CD4-positive, alpha-beta T cell (primary cell): ENCODE results near the gene ZGRF1. TPM values are rescaled to one million over a fixed set of nuclear protein-coding genes. Genes with fewer than 3 reads are reported as not detected.

Experiments
- ATAC-seq: fragments of 200-7000 bp; cut with Tn5 transposase; one replicate; pipeline ENCODE4 v1.10.0; 2022; ENCODE audit warnings: mild to moderate bottlenecking; ENCODE audit not compliant: poor library complexity
- CTCF ChIA-PET: fragments of 350-600 bp; sonication (Branson Sonifier 250); formaldehyde crosslinking; loops from one replicate; lab custom pipeline; 2021; ENCODE audit warnings: antibody characterized with exemption, inconsistent platforms; lab: Charles Lee
- POLR2A ChIA-PET: fragments of 350-600 bp; sonication (Branson Sonifier 250); formaldehyde crosslinking; loops from one replicate; lab custom pipeline; 2021; ENCODE audit warnings: antibody characterized with exemption, inconsistent platforms; lab: Charles Lee
- DNase-seq, 14 experiments: peaks; one replicate each; pipeline ENCODE4 v3.0.0-alpha.2; 2013 to 2020; ENCODE audit warnings: mixed read lengths in 2 of 14
- H3K27ac ChIP-seq, 2 donors: one replicate each; pipeline versions ENCODE4 v1.5.1 to v1.7.0; 2013; ENCODE audit warnings: low read length in 2 of 2, low read depth in 1 of 2, mild to moderate bottlenecking in 1 of 2
- H3K27me3 ChIP-seq, 2 experiments: 1 replicate in 1 of 2; 2 replicates in 1 of 2; pipeline versions ENCODE4 v1.6.1 to v1.7.0; 2013; ENCODE audit warnings: low read length in 2 of 2, control low read depth in 1 of 2, mild to moderate bottlenecking in 1 of 2, moderate library complexity in 1 of 2; ENCODE audit not compliant: insufficient read depth in 2 of 2, control insufficient read depth in 1 of 2
- H3K36me3 ChIP-seq: one replicate; pipeline ENCODE4 v1.6.1; 2013; ENCODE audit warnings: low read length, control low read depth; ENCODE audit not compliant: insufficient read depth
- H3K4me1 ChIP-seq: one replicate; pipeline ENCODE4 v1.6.1; 2013; ENCODE audit warnings: low read length, control low read depth; ENCODE audit not compliant: insufficient read depth
- H3K4me3 ChIP-seq: one replicate; pipeline ENCODE4 v1.5.1; 2013; ENCODE audit warnings: mild to moderate bottlenecking, low read length, moderate library complexity
- H3K9me3 ChIP-seq, 2 experiments: 1 replicate in 1 of 2; 2 replicates in 1 of 2; pipeline versions ENCODE4 v1.6.1 to v1.7.0; 2013; ENCODE audit warnings: low read length in 2 of 2, mild to moderate bottlenecking in 2 of 2, control low read depth in 1 of 2, moderate library complexity in 1 of 2; ENCODE audit not compliant: control insufficient read depth in 1 of 2, insufficient read depth in 1 of 2
- H3K27ac Mint-ChIP-seq: one replicate; pipeline ENCODE4 v1.8.0; 2020; ENCODE audit warnings: mixed read lengths
- H3K27me3 Mint-ChIP-seq: one replicate; pipeline ENCODE4 v1.8.0; 2021; ENCODE audit warnings: mixed read lengths
- H3K36me3 Mint-ChIP-seq: one replicate; pipeline ENCODE4 v1.8.0; 2021; ENCODE audit warnings: low read depth, mixed read lengths
- H3K4me1 Mint-ChIP-seq: one replicate; pipeline ENCODE4 v1.8.0; 2021; ENCODE audit warnings: low read depth, mixed read lengths
- H3K4me3 Mint-ChIP-seq: one replicate; pipeline ENCODE4 v1.8.0; 2020; ENCODE audit warnings: mild to moderate bottlenecking, mixed read lengths
- H3K9me3 Mint-ChIP-seq: one replicate; pipeline ENCODE4 v1.8.0; 2020; ENCODE audit warnings: mixed read lengths
- CTCF ChIP-seq: fragments of 200-600 bp; IDR thresholded peaks from one replicate; pipeline ENCODE4 v1.8.0; 2022; ENCODE audit warnings: antibody characterized with exemption, mild to moderate bottlenecking
- intact Hi-C, 2 experiments: fragments of 100-400 bp; cut with DNase I in 1 of 2; cut with micrococcal nuclease in 1 of 2; formaldehyde crosslinking; loops; one replicate each; pipeline versions ENCODE4 v1.15.1 to v1.9.0; 2023 to 2025; cut with DNase I, micrococcal nuclease
- total RNA-seq, 174 experiments: library from RNA in 2 of 174; stranded (reverse) in 2 of 174; gene quantifications; one replicate each; pipeline ENCODE4 v1.2.3 and lab custom pipeline; 2021 to 2026

Gene ZGRF1
- total RNA-seq, 2 experiments from 2014 or later, result 11.3 to 11.7 TPM

- H3K4me1 Mint-ChIP-seq, result no peaks in the 10 kb centered on the region
- CTCF ChIA-PET, result no interaction called here
- POLR2A ChIA-PET, result no interaction called here
- no peak overlapping the region for H3K4me3 ChIP-seq
- H3K36me3 ChIP-seq, result no peaks in the 10 kb centered on the region
- intact Hi-C loops, result no loop called here
- no peak for TF ChIP-seq CTCF
- no peaks in the 10 kb centered on the region for H3K36me3 Mint-ChIP-seq
- ATAC-seq (no peak), DNase-seq (no peak)
- H3K27me3 ChIP-seq, result no peaks in the 10 kb centered on the region
- H3K4me1 ChIP-seq, result no peaks in the 10 kb centered on the region
- H3K4me3 Mint-ChIP-seq, result no peak overlapping the region
- peaks cover 4% of the 10 kb centered on the region for H3K9me3 Mint-ChIP-seq
- no peaks in the 10 kb centered on the region for H3K27me3 Mint-ChIP-seq
- H3K27ac Mint-ChIP-seq, result no peak overlapping the region
- no peak overlapping the region for H3K27ac ChIP-seq
- no peaks in the 10 kb centered on the region for H3K9me3 ChIP-seq
Measured at GRCh38 chr4:112591593-112591992, 45.1 kb downstream of the ZGRF1 start.

GRCh38 chr4:112589206-112589605, 47.5 kb downstream of the ZGRF1 start:
- Histone ChIP-seq H3K4me1 (no peaks in the 10 kb centered on the region), H3K9me3 (no peaks in the 10 kb centered on the region), H3K27ac (no peak overlapping the region), H3K4me3 (no peak overlapping the region), H3K27me3 (no peaks in the 10 kb centered on the region), H3K36me3 (no peaks in the 10 kb centered on the region)
- POLR2A ChIA-PET, result no interaction called here
- H3K27me3 Mint-ChIP-seq, result no peaks in the 10 kb centered on the region
- H3K27ac Mint-ChIP-seq, result no peak overlapping the region
- intact Hi-C loops, result no loop called here
- ATAC-seq, result no peak
- peaks cover 4% of the 10 kb centered on the region for H3K9me3 Mint-ChIP-seq
- H3K4me3 Mint-ChIP-seq, result no peak overlapping the region
- CTCF ChIA-PET, result no interaction called here
- H3K4me1 Mint-ChIP-seq, result no peaks in the 10 kb centered on the region
- no peak for TF ChIP-seq CTCF
- DNase-seq, result no peak
- peaks cover 7% of the 10 kb centered on the region for H3K36me3 Mint-ChIP-seq

GRCh38 chr4:112585977-112586736, 50.6 kb downstream of the ZGRF1 start:
- intact Hi-C loops, result no loop called here
- Mint-ChIP-seq H3K36me3 (peaks cover 23% of the 10 kb centered on the region), H3K9me3 (no peaks in the 10 kb centered on the region), H3K4me1 (no peaks in the 10 kb centered on the region), H3K4me3 (no peak overlapping the region), H3K27me3 (no peaks in the 10 kb centered on the region), H3K27ac (no peak overlapping the region)
- CTCF ChIA-PET, result interaction anchor here (0.7 kb wide), 1 partner anchor 148 kb away, joined by 3 read pairs; no protein-coding TSS in a partner anchor
- DNase-seq (no peak), ATAC-seq (no peak)
- Histone ChIP-seq H3K36me3 (no peaks in the 10 kb centered on the region), H3K9me3 (no peaks in the 10 kb centered on the region), H3K4me1 (no peaks in the 10 kb centered on the region), H3K27ac (no peak overlapping the region), H3K27me3 (no peaks in the 10 kb centered on the region), H3K4me3 (no peak overlapping the region)
- POLR2A ChIA-PET, result interaction anchor here (0.6 kb wide), 2 partner anchors 295 to 615 kb away, joined by 3 read pairs; no protein-coding TSS in a partner anchor
- no peak for TF ChIP-seq CTCF
